ENCODE results near the gene CEPT1. TPM values are rescaled to one million over a fixed set of nuclear protein-coding genes. Genes with fewer than 3 reads are reported as not detected.

Gene CEPT1
- total and polyA plus RNA-seq, 2 experiments from 2014 or later, result 22.3 to 51.7 TPM

DNA sequence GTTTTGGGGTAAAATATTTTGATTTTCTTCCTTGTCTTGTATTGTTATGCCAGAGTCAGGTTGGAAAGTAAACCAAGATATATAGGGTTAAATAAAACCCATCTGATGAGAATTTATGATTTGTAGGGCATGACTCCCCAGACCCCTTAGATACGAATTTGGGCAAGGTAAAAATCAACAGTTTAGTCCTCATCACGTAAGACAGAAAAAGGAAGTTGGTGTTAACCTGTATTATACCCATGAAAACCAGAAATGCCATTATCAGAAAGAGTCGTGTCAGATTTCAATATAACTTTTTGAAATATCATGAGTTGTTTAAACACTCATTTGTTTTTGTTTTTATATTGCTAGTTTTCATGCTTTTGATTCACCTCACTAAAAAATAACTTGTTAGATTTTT is 11.8 kb downstream of the CEPT1 start:
- Histone ChIP-seq H3K27me3 (no peaks in the 10 kb centered on the region), H3K79me2 (peaks cover 95% of the 10 kb centered on the region)

DNA sequence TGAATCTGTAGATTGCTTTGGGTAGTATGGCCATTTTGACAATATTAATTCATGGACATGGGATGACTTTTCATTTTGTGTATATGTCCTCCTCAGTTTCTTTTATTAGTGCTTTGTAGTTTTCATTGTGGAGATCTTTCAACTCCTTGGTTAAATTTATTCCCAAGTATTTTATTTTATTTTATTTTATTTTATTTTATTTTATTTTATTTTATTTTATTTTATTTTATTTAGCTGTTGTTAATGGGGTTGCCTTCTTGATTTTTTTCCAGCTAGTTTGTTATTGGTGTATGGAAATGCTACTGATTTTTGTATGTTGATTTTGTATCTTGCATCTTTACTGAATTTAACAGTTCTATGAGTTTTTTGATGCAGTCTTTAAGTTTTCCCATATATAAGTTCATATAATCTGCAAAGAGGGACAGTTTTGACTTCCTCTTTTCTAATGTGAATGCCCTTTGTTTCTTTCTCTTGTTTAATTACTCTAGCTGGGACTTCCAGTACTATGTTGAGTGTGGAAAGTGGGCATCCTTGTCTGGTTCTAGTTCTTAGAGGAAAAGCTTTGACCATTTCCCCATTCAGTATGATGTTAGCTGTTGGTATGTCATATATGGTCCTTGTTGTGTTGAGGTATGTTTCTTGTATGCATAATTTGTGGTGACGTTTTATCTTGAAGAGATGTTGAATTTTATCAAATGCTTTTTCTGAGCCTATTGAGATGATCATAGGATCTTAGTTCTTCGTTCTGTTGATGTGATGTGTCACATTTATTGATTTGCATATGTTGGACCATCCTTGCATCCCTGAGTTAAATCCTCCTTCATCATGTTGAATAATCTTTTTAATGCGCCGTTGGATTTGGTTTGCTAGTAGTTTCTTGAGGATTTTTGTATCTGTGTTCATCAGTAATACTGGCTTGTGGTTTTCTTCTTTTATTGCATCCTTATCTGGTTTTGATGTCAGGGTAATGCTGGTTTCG is 14.3 kb downstream of the CEPT1 start:
- 95% methylated on average over 5 of the region's 5 CpGs for WGBS (ENCODE audit: low lambda C conversion rate, missing lambda C conversion rate)
- Histone ChIP-seq H3K4me2 (no peak overlapping the region), H3K79me2 (peaks cover 81% of the 10 kb centered on the region), H2AFZ (no peak overlapping the region), H3K9me3 (ENCODE audit: low read depth) (no peaks in the 10 kb centered on the region), H3K9me2 (replicated peaks; ENCODE audit: insufficient read depth) (no peaks in the 10 kb centered on the region), H3K27ac (no peak overlapping the region), H3K4me3 (no peak overlapping the region), H3K27me3 (no peaks in the 10 kb centered on the region), H4K20me1 (ENCODE audit: insufficient read depth, poor library complexity, severe bottlenecking) (peaks cover 6% of the 10 kb centered on the region), H3K4me1 (ENCODE audit: insufficient read depth) (no peaks in the 10 kb centered on the region), H3K36me3 (replicated peaks; ENCODE audit: insufficient read depth, low read depth) (peaks cover 5% of the 10 kb centered on the region)
- TF ChIP-seq EZH2phosphoT487 (IDR thresholded peaks at IDR 0.05; ENCODE audit: low read depth, severe bottlenecking, unreplicated experiment) (no peak), EZH2 (IDR thresholded peaks at IDR 0.05; ENCODE audit: borderline replicate concordance) (no peak)
- TF ChIP-seq, protein P1, sequence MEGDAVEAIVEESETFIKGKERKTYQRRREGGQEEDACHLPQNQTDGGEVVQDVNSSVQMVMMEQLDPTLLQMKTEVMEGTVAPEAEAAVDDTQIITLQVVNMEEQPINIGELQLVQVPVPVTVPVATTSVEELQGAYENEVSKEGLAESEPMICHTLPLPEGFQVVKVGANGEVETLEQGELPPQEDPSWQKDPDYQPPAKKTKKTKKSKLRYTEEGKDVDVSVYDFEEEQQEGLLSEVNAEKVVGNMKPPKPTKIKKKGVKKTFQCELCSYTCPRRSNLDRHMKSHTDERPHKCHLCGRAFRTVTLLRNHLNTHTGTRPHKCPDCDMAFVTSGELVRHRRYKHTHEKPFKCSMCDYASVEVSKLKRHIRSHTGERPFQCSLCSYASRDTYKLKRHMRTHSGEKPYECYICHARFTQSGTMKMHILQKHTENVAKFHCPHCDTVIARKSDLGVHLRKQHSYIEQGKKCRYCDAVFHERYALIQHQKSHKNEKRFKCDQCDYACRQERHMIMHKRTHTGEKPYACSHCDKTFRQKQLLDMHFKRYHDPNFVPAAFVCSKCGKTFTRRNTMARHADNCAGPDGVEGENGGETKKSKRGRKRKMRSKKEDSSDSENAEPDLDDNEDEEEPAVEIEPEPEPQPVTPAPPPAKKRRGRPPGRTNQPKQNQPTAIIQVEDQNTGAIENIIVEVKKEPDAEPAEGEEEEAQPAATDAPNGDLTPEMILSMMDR (IDR thresholded peaks at IDR 0.05; ENCODE audit: poor library complexity), result no peak
- no peak for DNase-seq (ENCODE audit: low spot score)

More for the DNA sequence above, 11.8 kb downstream of the CEPT1 start:
- Histone ChIP-seq H3K4me2 (no peak overlapping the region), H4K20me1 (ENCODE audit: insufficient read depth, poor library complexity, severe bottlenecking) (peaks cover 10% of the 10 kb centered on the region), H3K27ac (no peak overlapping the region), H3K9me3 (ENCODE audit: low read depth) (no peaks in the 10 kb centered on the region), H3K9me2 (replicated peaks; ENCODE audit: insufficient read depth) (no peaks in the 10 kb centered on the region), H3K4me1 (ENCODE audit: insufficient read depth) (no peaks in the 10 kb centered on the region), H3K36me3 (replicated peaks; ENCODE audit: insufficient read depth, low read depth) (peaks cover 5% of the 10 kb centered on the region), H3K4me3 (no peak overlapping the region), H2AFZ (no peak overlapping the region)
- no peak for DNase-seq (ENCODE audit: low spot score)
- WGBS (ENCODE audit: low lambda C conversion rate, missing lambda C conversion rate), result 89% methylated on average over 3 of the region's 3 CpGs
- TF ChIP-seq EZH2phosphoT487 (IDR thresholded peaks at IDR 0.05; ENCODE audit: low read depth, severe bottlenecking, unreplicated experiment) (no peak), EZH2 (IDR thresholded peaks at IDR 0.05; ENCODE audit: borderline replicate concordance) (no peak)
- TF ChIP-seq, protein P1 (IDR thresholded peaks at IDR 0.05; ENCODE audit: poor library complexity), result no peak

DNA sequence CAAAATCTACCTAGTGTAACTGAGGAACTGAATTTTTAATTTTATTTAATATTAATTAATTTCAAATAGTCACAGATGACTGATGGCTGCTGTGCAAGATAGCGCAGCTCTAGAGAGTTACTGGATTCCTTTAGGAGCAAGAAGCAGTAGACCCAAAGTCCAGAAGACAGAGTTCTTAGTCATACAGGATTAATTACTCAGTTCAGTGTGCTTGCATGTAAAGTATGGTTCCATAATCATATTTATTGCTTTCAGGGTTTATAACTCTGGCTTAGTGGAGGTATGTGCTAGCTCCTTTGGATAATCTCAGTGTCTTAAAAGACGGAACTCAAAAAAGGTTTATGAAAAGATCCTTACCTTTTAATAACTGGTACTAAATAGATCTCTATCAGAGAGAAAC is 17.4 kb downstream of the CEPT1 start:
- no peak overlapping the region for H3K4me3 ChIP-seq
- H3K9me3 ChIP-seq (ENCODE audit: low read depth), result no peaks in the 10 kb centered on the region
- H2AFZ ChIP-seq, result no peak overlapping the region
- WGBS (ENCODE audit: low lambda C conversion rate, missing lambda C conversion rate), result 75% methylated on average over 2 of the region's 2 CpGs
- DNase-seq (ENCODE audit: low spot score), result peak; percentile 20
- peaks cover 5% of the 10 kb centered on the region for H3K36me3 ChIP-seq (replicated peaks; ENCODE audit: insufficient read depth, low read depth)
- peaks cover 65% of the 10 kb centered on the region for H3K79me2 ChIP-seq
- peak overlapping the region; percentile 12 for H3K27ac ChIP-seq
- H4K20me1 ChIP-seq (ENCODE audit: insufficient read depth, poor library complexity, severe bottlenecking), result peaks cover 6% of the 10 kb centered on the region
- no peak overlapping the region for H3K4me2 ChIP-seq
- H3K4me1 ChIP-seq (ENCODE audit: insufficient read depth), result peaks cover 10% of the 10 kb centered on the region
- no peaks in the 10 kb centered on the region for H3K27me3 ChIP-seq
- H3K9me2 ChIP-seq (replicated peaks; ENCODE audit: insufficient read depth), result no peaks in the 10 kb centered on the region
- TF ChIP-seq EZH2phosphoT487 (IDR thresholded peaks at IDR 0.05; ENCODE audit: low read depth, severe bottlenecking, unreplicated experiment), result no peak
- TF ChIP-seq, protein P1 (IDR thresholded peaks at IDR 0.05; ENCODE audit: poor library complexity), result no peak
- no peak for TF ChIP-seq EZH2 (IDR thresholded peaks at IDR 0.05; ENCODE audit: borderline replicate concordance)

Data from hepatocyte (in vitro differentiated cells).